Left ventricle myocardium inferior (tissue), 1 donor: ENCODE results near the gene SMG7. TPM values are rescaled to one million over a fixed set of nuclear protein-coding genes. Genes with fewer than 3 reads are reported as not detected.

Experiments used
- DNase-seq: peaks from one replicate; pipeline ENCODE4 v3.0.0-alpha.2; 2020
- H3K27ac ChIP-seq: fragments of 200-600 bp; replicated peaks from 2 replicates; pipeline ENCODE4 v1.8.0; 2021
- H3K27me3 ChIP-seq: fragments of 200-600 bp; 2 replicates; pipeline ENCODE4 v1.8.0; 2021; ENCODE audit warnings: low read depth
- H3K36me3 ChIP-seq: fragments of 200-600 bp; 2 replicates; pipeline ENCODE4 v1.8.0; 2021
- H3K4me1 ChIP-seq: fragments of 200-600 bp; 2 replicates; pipeline ENCODE4 v1.8.0; 2021
- H3K4me3 ChIP-seq: fragments of 200-600 bp; 2 replicates; pipeline ENCODE4 v1.8.0; 2021; ENCODE audit warnings: mild to moderate bottlenecking, moderate library complexity
- H3K9me3 ChIP-seq: fragments of 200-600 bp; replicated peaks from 2 replicates; pipeline ENCODE4 v1.8.0; 2021
- intact Hi-C: fragments of 100-400 bp; cut with micrococcal nuclease; formaldehyde crosslinking; loops from one replicate; pipeline ENCODE4 v1.11.0; 2022
- total RNA-seq: library from RNA; stranded (reverse); fragmentation: NEBNext Ultra II Directional; extraction: Animal tissue kit (Norgen Biotek cat#: 25700); gene quantifications from one replicate; pipeline ENCODE4 v1.2.1, GENCODE V29; 2021
- TF ChIP-seq, protein P1 (sequence below): fragments of 200-600 bp; IDR thresholded peaks from 2 replicates; pipeline ENCODE4 v1.8.0; 2021; ENCODE audit warnings: antibody characterized with exemption, mild to moderate bottlenecking, borderline replicate concordance
- donor health status: DM: no; HTN: yes; CAD: no; lungs with severe emphysema.

The SMG7 gene
- total RNA-seq, 1 donor from 2014 or later = 41.6 TPM

DNA sequence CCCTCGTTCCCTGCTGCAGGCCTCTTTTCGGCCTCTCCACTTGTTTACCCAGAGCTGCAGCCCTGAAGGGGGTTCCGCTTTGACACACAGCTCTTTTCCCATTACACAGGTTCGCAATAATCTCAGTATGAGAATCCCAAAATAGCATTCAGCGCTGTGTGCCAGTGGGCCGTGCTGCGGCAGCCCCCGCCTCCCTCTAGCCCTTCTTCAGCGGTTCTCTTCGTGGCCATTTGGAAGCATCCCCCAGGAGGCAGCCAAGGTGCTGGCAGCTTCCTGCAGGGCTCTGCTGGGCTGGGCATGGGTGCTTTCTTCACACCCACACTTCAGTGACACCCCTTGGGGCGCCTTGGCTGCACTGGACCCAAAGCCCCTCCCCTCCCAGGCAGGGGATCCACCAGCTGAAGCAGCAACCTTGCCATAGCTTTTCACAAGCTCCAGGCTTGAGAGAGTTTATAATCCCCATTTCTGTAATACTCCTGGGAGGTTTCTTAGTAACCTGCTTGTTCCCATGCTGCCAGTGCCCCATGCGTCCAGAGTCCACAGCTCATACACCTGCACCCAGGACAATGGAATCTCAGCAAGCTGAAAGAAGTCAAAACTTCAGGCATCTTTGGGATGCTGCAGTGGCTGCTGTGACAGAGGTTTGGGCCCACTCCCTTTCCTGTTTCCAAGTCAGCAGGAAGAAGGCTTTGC is 109.9 kb downstream of the SMG7 start:
- H3K9me3 ChIP-seq = no peaks in the 10 kb centered on the region
- H3K4me3 ChIP-seq = no peak overlapping the region
- peaks cover 43% of the 10 kb centered on the region for H3K4me1 ChIP-seq
- no peaks in the 10 kb centered on the region for H3K27me3 ChIP-seq
- peak overlapping the region; percentile 26 for H3K27ac ChIP-seq
- TF ChIP-seq, protein P1, sequence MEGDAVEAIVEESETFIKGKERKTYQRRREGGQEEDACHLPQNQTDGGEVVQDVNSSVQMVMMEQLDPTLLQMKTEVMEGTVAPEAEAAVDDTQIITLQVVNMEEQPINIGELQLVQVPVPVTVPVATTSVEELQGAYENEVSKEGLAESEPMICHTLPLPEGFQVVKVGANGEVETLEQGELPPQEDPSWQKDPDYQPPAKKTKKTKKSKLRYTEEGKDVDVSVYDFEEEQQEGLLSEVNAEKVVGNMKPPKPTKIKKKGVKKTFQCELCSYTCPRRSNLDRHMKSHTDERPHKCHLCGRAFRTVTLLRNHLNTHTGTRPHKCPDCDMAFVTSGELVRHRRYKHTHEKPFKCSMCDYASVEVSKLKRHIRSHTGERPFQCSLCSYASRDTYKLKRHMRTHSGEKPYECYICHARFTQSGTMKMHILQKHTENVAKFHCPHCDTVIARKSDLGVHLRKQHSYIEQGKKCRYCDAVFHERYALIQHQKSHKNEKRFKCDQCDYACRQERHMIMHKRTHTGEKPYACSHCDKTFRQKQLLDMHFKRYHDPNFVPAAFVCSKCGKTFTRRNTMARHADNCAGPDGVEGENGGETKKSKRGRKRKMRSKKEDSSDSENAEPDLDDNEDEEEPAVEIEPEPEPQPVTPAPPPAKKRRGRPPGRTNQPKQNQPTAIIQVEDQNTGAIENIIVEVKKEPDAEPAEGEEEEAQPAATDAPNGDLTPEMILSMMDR = no peak
- H3K36me3 ChIP-seq = no peaks in the 10 kb centered on the region
- intact Hi-C loops = no loop called here
- DNase-seq = no peak

DNA sequence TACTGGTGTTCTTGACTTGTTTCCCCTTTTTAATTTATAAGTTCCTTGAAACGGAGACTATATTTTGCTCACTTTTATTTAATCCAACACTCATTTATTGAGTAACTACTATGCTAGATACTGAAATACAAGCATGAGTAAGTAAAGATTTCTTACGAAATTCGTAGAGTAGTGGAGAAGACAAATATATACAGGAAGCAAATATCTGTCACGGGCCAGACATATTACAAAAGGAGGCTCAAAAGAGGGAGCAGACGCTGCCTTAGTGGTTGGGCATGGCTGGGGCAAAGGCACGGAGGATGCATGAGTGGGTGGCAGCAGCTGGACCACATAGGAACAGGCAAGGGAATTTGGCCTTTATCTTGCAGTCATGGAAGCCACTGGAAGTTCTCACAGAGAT is 111.2 kb downstream of the SMG7 start:
- H3K4me1 ChIP-seq = peaks cover 31% of the 10 kb centered on the region
- no peaks in the 10 kb centered on the region for H3K36me3 ChIP-seq
- DNase-seq = no peak
- no peaks in the 10 kb centered on the region for H3K27me3 ChIP-seq
- no peaks in the 10 kb centered on the region for H3K9me3 ChIP-seq
- intact Hi-C loops = no loop called here
- TF ChIP-seq, protein P1 = no peak
- no peak overlapping the region for H3K27ac ChIP-seq
- H3K4me3 ChIP-seq = no peak overlapping the region

GRCh38 chr1:183584147-183584546 is 111.8 kb downstream of the SMG7 start:
- Histone ChIP-seq H3K36me3 (no peaks in the 10 kb centered on the region), H3K4me3 (no peak overlapping the region), H3K27me3 (no peaks in the 10 kb centered on the region), H3K9me3 (no peaks in the 10 kb centered on the region), H3K4me1 (peaks cover 24% of the 10 kb centered on the region), H3K27ac (no peak overlapping the region)
- intact Hi-C loops = no loop called here
- TF ChIP-seq, protein P1 = no peak
- no peak for DNase-seq

GRCh38 chr1:183585038-183585437 is 112.7 kb downstream of the SMG7 start:
- H3K4me3 ChIP-seq = no peak overlapping the region
- H3K36me3 ChIP-seq = no peaks in the 10 kb centered on the region
- H3K4me1 ChIP-seq = peaks cover 18% of the 10 kb centered on the region
- TF ChIP-seq, protein P1 = no peak
- DNase-seq = no peak
- H3K27ac ChIP-seq = no peak overlapping the region
- H3K9me3 ChIP-seq = no peaks in the 10 kb centered on the region
- intact Hi-C loops = no loop called here
- no peaks in the 10 kb centered on the region for H3K27me3 ChIP-seq

DNA sequence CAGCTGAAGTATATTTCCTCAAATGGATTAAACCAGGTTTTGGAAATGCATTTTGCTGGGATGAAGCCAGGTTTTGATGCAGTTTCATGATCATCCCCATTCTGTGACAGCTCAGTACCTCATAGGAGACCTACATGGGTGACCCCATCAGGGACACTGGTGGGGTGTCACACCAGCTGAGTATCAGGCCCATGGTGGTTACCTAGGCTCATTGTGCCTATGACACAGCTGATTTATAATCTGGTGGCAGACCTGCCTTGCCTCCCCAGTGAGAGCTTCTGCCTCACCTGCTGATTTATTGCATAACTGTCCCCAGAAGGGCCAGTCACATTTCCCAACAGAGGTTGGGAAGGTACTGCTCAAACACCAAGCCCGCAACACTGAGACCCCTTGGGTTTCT is 114.2 kb downstream of the SMG7 start:
- H3K27me3 ChIP-seq = no peaks in the 10 kb centered on the region
- no peaks in the 10 kb centered on the region for H3K9me3 ChIP-seq
- no peak overlapping the region for H3K27ac ChIP-seq
- TF ChIP-seq, protein P1 = no peak
- intact Hi-C loops = no loop called here
- no peak for DNase-seq
- peaks cover 12% of the 10 kb centered on the region for H3K4me1 ChIP-seq
- no peak overlapping the region for H3K4me3 ChIP-seq
- no peaks in the 10 kb centered on the region for H3K36me3 ChIP-seq
